ENCODE measurements around the gene SRGAP3.

SRGAP3 gene

GRCh38 chr3:9035961-9036360, 213.5 kb downstream of the SRGAP3 start:
- Histone ChIP-seq H3K9ac (ENCODE audit: low read length) (no peak overlapping the region), H3K27me3 (ENCODE audit: control insufficient read depth, insufficient read depth, low read length) (no peaks in the 10 kb centered on the region), H3K36me3 (ENCODE audit: control insufficient read depth, insufficient read depth, low read length) (no peaks in the 10 kb centered on the region), H3K4me3 (ENCODE audit: low read length) (no peak overlapping the region), H3K9me3 (ENCODE audit: control insufficient read depth, low read length) (no peaks in the 10 kb centered on the region), H3K4me1 (ENCODE audit: control insufficient read depth, insufficient read depth, low read length) (peaks cover 11% of the 10 kb centered on the region)

GRCh38 chr3:9035473-9035872, 214.0 kb downstream of the SRGAP3 start:
- Histone ChIP-seq H3K4me1 (ENCODE audit: control insufficient read depth, insufficient read depth, low read length) (peaks cover 11% of the 10 kb centered on the region), H3K9ac (ENCODE audit: low read length) (no peak overlapping the region), H3K4me3 (ENCODE audit: low read length) (no peak overlapping the region), H3K36me3 (ENCODE audit: control insufficient read depth, insufficient read depth, low read length) (no peaks in the 10 kb centered on the region), H3K9me3 (ENCODE audit: control insufficient read depth, low read length) (no peaks in the 10 kb centered on the region), H3K27me3 (ENCODE audit: control insufficient read depth, insufficient read depth, low read length) (no peaks in the 10 kb centered on the region)

GRCh38 chr3:9033867-9034266, 215.6 kb downstream of the SRGAP3 start:
- no peaks in the 10 kb centered on the region for H3K9me3 ChIP-seq (ENCODE audit: control insufficient read depth, low read length)
- H3K4me3 ChIP-seq (ENCODE audit: low read length): no peak overlapping the region
- H3K36me3 ChIP-seq (ENCODE audit: control insufficient read depth, insufficient read depth, low read length): no peaks in the 10 kb centered on the region
- peaks cover 11% of the 10 kb centered on the region for H3K4me1 ChIP-seq (ENCODE audit: control insufficient read depth, insufficient read depth, low read length)
- H3K27me3 ChIP-seq (ENCODE audit: control insufficient read depth, insufficient read depth, low read length): no peaks in the 10 kb centered on the region
- H3K9ac ChIP-seq (ENCODE audit: low read length): no peak overlapping the region

- Histone ChIP-seq H3K36me3 (ENCODE audit: control insufficient read depth, insufficient read depth, low read length) (no peaks in the 10 kb centered on the region), H3K9ac (ENCODE audit: low read length) (no peak overlapping the region), H3K27me3 (ENCODE audit: control insufficient read depth, insufficient read depth, low read length) (no peaks in the 10 kb centered on the region), H3K4me1 (ENCODE audit: control insufficient read depth, insufficient read depth, low read length) (peaks cover 19% of the 10 kb centered on the region), H3K9me3 (ENCODE audit: control insufficient read depth, low read length) (no peaks in the 10 kb centered on the region), H3K4me3 (ENCODE audit: low read length) (no peak overlapping the region)
Observed at GRCh38 chr3:9032231-9032777, 217.1 kb downstream of the SRGAP3 start.

- peaks cover 16% of the 10 kb centered on the region for H3K4me1 ChIP-seq (ENCODE audit: control insufficient read depth, insufficient read depth, low read length)
- no peaks in the 10 kb centered on the region for H3K27me3 ChIP-seq (ENCODE audit: control insufficient read depth, insufficient read depth, low read length)
- H3K36me3 ChIP-seq (ENCODE audit: control insufficient read depth, insufficient read depth, low read length): no peaks in the 10 kb centered on the region
- H3K9me3 ChIP-seq (ENCODE audit: control insufficient read depth, low read length): no peaks in the 10 kb centered on the region
- no peak overlapping the region for H3K9ac ChIP-seq (ENCODE audit: low read length)
- no peak overlapping the region for H3K4me3 ChIP-seq (ENCODE audit: low read length)
Observed at GRCh38 chr3:9030034-9030433, 219.4 kb downstream of the SRGAP3 start.

GRCh38 chr3:9028134-9028533, 221.3 kb downstream of the SRGAP3 start:
- Histone ChIP-seq H3K4me1 (ENCODE audit: control insufficient read depth, insufficient read depth, low read length) (peaks cover 16% of the 10 kb centered on the region), H3K27me3 (ENCODE audit: control insufficient read depth, insufficient read depth, low read length) (no peaks in the 10 kb centered on the region), H3K9ac (ENCODE audit: low read length) (no peak overlapping the region), H3K36me3 (ENCODE audit: control insufficient read depth, insufficient read depth, low read length) (no peaks in the 10 kb centered on the region), H3K4me3 (ENCODE audit: low read length) (no peak overlapping the region), H3K9me3 (ENCODE audit: control insufficient read depth, low read length) (no peaks in the 10 kb centered on the region)

- Histone ChIP-seq H3K4me3 (ENCODE audit: low read length) (no peak overlapping the region), H3K36me3 (ENCODE audit: control insufficient read depth, insufficient read depth, low read length) (no peaks in the 10 kb centered on the region), H3K9ac (ENCODE audit: low read length) (no peak overlapping the region), H3K27me3 (ENCODE audit: control insufficient read depth, insufficient read depth, low read length) (no peaks in the 10 kb centered on the region), H3K4me1 (ENCODE audit: control insufficient read depth, insufficient read depth, low read length) (peaks cover 16% of the 10 kb centered on the region), H3K9me3 (ENCODE audit: control insufficient read depth, low read length) (no peaks in the 10 kb centered on the region)
Observed at GRCh38 chr3:9026320-9027045, 223.0 kb downstream of the SRGAP3 start.

GRCh38 chr3:9024341-9024740, 225.1 kb downstream of the SRGAP3 start:
- Histone ChIP-seq H3K9me3 (ENCODE audit: control insufficient read depth, low read length) (no peaks in the 10 kb centered on the region), H3K36me3 (ENCODE audit: control insufficient read depth, insufficient read depth, low read length) (no peaks in the 10 kb centered on the region), H3K9ac (ENCODE audit: low read length) (no peak overlapping the region), H3K4me1 (ENCODE audit: control insufficient read depth, insufficient read depth, low read length) (peaks cover 33% of the 10 kb centered on the region), H3K4me3 (ENCODE audit: low read length) (no peak overlapping the region), H3K27me3 (ENCODE audit: control insufficient read depth, insufficient read depth, low read length) (no peaks in the 10 kb centered on the region)

GRCh38 chr3:9023226-9023590, 226.2 kb downstream of the SRGAP3 start:
- Histone ChIP-seq H3K9ac (ENCODE audit: low read length) (no peak overlapping the region), H3K4me3 (ENCODE audit: low read length) (no peak overlapping the region), H3K9me3 (ENCODE audit: control insufficient read depth, low read length) (no peaks in the 10 kb centered on the region), H3K27me3 (ENCODE audit: control insufficient read depth, insufficient read depth, low read length) (no peaks in the 10 kb centered on the region), H3K4me1 (ENCODE audit: control insufficient read depth, insufficient read depth, low read length) (peaks cover 33% of the 10 kb centered on the region), H3K36me3 (ENCODE audit: control insufficient read depth, insufficient read depth, low read length) (no peaks in the 10 kb centered on the region)

- Histone ChIP-seq H3K9ac (ENCODE audit: low read length) (no peak overlapping the region), H3K36me3 (ENCODE audit: control insufficient read depth, insufficient read depth, low read length) (no peaks in the 10 kb centered on the region), H3K9me3 (ENCODE audit: control insufficient read depth, low read length) (no peaks in the 10 kb centered on the region), H3K4me1 (ENCODE audit: control insufficient read depth, insufficient read depth, low read length) (peaks cover 26% of the 10 kb centered on the region), H3K4me3 (ENCODE audit: low read length) (no peak overlapping the region), H3K27me3 (ENCODE audit: control insufficient read depth, insufficient read depth, low read length) (no peaks in the 10 kb centered on the region)
Observed at GRCh38 chr3:9022305-9023225, 226.9 kb downstream of the SRGAP3 start.

GRCh38 chr3:9021271-9022009, 228.0 kb downstream of the SRGAP3 start:
- H3K27me3 ChIP-seq (ENCODE audit: control insufficient read depth, insufficient read depth, low read length): no peaks in the 10 kb centered on the region
- no peak overlapping the region for H3K9ac ChIP-seq (ENCODE audit: low read length)
- no peaks in the 10 kb centered on the region for H3K36me3 ChIP-seq (ENCODE audit: control insufficient read depth, insufficient read depth, low read length)
- H3K4me1 ChIP-seq (ENCODE audit: control insufficient read depth, insufficient read depth, low read length): peaks cover 21% of the 10 kb centered on the region
- H3K4me3 ChIP-seq (ENCODE audit: low read length): no peak overlapping the region
- no peaks in the 10 kb centered on the region for H3K9me3 ChIP-seq (ENCODE audit: control insufficient read depth, low read length)

All from mucosa of stomach (tissue), 1 donor.